DOHH2 (cell line): ENCODE results near the gene EPB41.

Source experiments
- EZH2phosphoT487 ChIP-seq: fragments of 200-600 bp; sonication (generic); IDR thresholded peaks from 2 replicates; pipeline ENCODE4 v1.6.1; 2017; ENCODE audit warnings: borderline replicate concordance, mild to moderate bottlenecking, antibody characterized with exemption, low read length, moderate library complexity, mixed read lengths
- TF ChIP-seq, protein P1 (sequence below): fragments of 200-600 bp; sonication (generic); IDR thresholded peaks from one replicate; pipeline ENCODE4 v1.5.1; 2014; ENCODE audit warnings: antibody characterized with exemption, mild to moderate bottlenecking, low read depth, low read length; ENCODE audit not compliant: poor library complexity, severe bottlenecking

DNA sequence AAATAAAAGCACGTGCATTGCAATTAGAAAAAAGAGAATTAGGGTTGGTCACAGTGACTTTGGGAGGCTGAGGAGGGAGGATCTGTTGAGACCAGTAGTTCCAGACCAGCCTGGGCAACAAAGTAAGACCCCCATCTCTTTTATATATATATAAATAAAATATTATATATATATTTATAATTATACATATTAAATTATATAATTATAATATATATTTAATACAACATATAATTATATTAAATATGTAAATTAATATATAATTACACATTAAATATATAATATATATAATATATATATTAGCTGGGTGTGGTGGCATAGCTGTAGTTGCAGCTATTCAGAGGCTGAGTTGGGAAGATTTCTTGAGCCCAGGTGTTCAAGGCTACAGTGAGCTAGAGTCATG lies 186.1 kb downstream of the EPB41 start:
- TF ChIP-seq, protein P1, sequence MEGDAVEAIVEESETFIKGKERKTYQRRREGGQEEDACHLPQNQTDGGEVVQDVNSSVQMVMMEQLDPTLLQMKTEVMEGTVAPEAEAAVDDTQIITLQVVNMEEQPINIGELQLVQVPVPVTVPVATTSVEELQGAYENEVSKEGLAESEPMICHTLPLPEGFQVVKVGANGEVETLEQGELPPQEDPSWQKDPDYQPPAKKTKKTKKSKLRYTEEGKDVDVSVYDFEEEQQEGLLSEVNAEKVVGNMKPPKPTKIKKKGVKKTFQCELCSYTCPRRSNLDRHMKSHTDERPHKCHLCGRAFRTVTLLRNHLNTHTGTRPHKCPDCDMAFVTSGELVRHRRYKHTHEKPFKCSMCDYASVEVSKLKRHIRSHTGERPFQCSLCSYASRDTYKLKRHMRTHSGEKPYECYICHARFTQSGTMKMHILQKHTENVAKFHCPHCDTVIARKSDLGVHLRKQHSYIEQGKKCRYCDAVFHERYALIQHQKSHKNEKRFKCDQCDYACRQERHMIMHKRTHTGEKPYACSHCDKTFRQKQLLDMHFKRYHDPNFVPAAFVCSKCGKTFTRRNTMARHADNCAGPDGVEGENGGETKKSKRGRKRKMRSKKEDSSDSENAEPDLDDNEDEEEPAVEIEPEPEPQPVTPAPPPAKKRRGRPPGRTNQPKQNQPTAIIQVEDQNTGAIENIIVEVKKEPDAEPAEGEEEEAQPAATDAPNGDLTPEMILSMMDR = no peak
- TF ChIP-seq EZH2phosphoT487 = no peak
